HG03135 (cell line): Measurements from ENCODE around the gene CAMTA2.
A peak's percentile ranks its signal among the peaks of the same experiment; 100 is the strongest.

Experiments
- ATAC-seq: cut with Tn5 transposase; IDR thresholded peaks from one replicate; pipeline ENCODE4 v1.9.1; 2021; ENCODE audit warnings: mild to moderate bottlenecking, moderate library complexity; ENCODE audit not compliant: unreplicated experiment

Gene CAMTA2

DNA sequence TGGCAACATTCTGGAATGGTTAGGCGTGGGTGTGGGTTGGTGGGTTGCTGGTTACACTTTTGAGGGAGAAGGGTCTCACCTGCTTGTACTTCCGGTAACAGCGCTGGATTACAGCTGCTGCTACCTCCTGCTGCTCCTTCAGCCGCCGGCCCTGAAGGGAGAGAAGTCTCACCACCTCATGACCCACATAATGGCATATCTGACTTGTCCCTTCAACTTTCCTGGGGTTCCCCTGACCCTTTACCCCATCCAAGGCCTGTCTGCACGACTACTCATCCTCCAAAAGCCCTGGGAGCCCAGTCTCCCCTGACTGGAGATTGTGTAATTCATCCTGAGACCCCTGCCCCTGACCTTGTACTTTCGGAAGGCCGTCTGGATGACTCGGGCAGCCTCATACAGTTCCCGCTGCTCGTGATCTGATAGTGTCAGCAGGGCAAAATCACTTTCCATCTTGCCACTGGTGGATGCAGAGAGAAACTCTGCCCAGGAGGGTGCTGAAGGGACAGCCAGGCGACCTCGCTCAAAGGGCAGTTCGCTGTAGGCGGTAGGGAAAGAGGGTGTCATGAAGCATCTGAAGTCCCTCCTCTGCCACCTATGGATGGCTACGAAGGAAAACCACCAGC, 17.8 kb downstream of the CAMTA2 start:
- ATAC-seq = no peak

DNA sequence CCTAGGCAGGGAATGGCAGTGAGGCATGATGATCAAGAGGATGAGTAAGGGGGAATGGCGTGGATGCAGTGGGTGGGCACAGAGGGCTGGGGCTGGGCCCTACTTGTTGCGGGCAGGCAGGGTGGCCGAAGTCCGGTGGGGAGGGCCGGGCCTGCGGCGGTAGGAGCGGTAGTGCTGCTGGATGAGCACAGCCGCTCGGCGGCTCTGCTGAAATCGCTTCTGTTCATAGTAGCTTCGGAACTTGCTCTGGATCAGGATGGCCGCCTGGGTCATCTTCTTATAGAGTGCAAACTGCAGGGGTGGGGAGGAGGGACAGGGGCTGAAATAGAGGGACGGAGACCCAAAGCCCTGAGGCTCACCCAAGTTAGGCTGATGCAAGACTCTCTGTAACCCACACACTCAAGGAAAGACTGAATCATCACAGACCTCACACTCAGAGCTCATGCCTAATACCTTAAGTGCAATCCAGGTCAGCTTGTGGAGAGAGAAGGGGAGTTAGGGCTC, 18.4 kb downstream of the CAMTA2 start:
- ATAC-seq = no peak

DNA sequence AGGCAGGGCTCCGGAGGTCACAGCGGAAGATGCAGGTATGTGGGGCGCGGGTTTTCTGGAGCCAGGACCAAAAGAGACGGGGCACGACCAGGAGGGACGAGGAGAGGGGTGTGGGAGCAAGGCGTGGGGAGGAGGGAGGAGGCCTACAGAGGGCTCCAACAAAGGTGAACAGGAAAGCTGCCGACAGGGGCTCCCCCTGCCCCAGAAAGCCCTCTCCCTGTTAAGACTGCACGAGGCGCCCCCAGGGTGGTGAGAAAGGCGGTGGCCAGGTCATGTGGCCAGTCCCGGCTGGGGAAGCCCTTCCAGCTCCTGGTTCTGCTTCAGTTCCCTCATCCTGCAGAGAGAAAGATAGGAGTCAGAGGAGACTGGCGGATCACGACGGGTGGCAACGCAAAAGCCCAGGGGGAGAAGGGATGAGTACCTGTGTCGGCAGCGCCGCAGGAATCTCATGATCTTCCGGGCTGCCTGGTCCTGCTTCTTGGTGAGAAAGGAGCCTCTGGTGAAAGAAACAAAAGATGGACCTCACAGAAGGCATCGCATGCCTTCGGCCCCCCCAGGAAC, 18.9 kb downstream of the CAMTA2 start:
- ATAC-seq = no peak

DNA sequence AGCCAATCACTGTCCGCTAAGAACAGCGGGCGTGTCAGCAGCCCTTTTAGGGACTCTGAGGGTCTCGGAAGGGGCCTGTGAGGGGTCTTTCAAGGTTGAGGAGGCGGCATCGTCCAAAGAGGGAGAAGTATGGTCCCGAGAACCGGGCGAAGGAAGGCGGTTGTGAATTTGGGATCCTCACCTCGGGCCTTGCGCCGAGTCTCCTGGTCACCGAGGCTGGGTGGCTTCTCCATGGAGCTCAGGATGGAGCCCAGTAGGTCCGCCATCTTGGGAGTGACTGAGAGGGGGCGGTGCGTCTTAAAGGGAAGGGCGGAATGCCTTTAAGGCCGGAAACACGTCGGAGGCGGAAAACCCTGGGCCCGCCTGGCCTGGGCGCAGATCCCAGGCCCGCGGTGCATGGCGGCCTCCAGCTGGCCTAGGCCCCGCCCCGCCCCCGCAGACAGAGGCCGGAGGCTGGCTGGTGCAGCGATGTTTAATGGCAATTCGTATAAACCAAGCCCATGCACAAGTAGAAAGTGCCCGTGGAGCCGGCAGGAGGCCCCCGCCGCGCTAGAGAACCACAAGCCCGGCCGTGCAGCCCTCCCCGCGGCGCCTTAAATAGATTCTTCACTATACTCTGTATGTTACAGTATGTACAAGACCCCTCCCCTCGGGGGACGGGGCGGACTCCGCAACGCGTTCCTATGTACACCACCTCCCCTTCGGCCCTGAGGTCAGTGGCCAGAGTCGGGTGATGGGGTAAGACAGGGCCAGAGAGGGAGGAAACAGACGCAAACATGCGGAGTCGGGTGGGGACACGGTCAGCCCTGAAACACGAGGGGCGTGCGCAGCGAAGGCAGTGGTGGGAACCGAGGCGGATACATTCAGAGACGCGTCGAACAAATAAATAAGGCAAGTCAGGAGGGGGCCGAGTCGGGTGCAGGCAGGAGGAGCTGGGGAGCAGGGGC, 19.7 kb downstream of the CAMTA2 start, which contains the start of gene SPAG7:
SPAG7 (minus strand) TSS at position 279 of the 947 bp plus-strand sequence; CDS start at position 266, 13 bp downstream.
- ATAC-seq = peak; percentile 68

DNA sequence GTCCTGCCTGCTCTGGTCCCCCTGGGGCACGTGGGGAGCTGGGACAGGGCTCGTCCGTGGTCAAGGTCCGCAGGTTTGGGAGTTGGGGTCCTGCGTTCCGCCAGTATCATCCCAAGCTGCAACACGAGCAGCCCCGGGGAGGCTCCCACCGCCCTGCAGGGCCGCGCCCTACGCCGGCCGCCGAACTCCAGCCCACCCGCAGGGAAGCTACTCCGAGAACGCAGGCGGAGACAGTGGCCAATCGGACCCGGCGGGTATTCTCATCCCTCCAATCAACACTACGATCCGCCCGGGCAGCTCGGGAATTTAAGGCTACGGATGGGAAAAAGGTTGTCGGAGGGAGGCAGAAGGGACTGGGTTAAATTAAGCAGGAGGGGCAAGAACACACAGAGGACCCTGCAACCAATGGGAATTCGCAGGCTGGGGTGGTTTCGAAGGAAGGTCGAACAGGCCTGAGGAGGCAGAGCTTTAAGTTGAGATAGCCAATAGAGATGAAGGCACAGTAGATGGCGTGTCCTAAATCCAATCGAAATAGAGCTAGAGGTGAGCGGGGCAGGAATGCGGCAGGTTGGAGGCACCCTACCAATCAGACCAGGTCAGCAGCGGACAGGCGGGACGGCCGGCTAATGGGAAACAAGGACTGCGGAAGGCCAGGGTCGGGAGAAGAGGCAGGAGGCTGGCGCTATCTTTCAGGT, 20.5 kb downstream of the CAMTA2 start:
- ATAC-seq = peak; percentile 84

DNA sequence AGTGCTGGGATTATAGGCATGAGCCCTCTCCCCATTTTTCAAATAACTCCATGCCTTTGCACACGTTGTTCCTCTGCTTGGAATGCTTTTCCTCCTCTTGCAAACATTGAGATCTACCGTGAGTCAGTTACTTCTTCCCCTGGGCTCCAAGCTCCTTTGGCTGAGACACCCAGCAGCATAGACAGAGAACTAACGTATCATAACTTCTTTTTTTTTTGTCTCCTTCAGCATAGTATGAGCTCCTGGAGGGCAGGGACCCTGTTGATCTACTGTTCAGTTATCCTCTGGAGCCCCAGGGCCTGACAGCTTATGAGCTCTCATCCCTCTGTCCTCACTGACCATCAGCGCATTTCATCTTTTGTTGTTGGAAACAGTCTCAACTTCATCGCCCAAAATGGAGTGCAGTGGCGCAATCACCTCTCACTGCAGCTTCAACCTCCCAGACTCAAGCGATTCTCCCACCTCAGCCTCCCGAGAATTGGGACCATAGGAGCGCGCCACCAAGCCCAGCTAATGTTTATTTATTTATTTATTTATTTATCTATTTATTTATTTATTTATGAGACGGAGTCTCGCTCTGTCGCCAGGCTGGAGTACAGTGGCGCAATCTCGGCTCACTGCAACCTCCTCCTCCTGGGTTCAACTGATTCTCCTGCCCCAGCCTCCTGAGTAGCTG, 22.0 kb downstream of the CAMTA2 start:
- no peak for ATAC-seq

DNA sequence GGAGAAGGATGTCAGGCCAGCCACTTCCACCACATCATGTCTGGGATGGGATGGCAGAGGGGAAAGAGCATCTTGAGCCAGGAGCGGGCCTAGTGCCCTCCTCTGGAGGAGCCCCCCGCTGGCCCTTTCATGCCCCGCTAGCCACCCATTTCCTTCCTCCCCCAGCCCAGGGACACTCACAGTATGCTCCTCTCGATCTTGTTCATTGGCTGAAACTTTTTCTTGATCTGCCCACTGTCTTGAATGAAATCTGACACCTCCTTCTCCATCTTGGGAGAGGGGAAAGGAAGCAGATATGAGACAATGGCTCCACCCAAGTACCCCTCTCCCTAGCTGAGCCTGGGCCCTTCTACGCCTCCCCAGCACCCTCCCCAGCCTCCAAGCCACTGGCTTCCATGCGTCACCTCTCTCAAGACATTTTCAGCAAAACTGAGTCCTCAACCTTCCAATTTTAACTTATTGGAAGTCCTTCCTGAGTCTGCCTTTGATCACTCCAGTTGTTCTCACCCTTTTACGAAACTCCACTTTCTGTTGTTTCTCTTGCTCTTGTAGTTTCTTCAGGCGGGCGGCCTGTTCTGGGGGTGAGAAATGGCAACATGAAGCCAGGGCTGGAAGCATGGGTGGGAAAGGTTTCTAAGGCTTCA, 27.1 kb downstream of the CAMTA2 start:
- ATAC-seq = no peak

DNA sequence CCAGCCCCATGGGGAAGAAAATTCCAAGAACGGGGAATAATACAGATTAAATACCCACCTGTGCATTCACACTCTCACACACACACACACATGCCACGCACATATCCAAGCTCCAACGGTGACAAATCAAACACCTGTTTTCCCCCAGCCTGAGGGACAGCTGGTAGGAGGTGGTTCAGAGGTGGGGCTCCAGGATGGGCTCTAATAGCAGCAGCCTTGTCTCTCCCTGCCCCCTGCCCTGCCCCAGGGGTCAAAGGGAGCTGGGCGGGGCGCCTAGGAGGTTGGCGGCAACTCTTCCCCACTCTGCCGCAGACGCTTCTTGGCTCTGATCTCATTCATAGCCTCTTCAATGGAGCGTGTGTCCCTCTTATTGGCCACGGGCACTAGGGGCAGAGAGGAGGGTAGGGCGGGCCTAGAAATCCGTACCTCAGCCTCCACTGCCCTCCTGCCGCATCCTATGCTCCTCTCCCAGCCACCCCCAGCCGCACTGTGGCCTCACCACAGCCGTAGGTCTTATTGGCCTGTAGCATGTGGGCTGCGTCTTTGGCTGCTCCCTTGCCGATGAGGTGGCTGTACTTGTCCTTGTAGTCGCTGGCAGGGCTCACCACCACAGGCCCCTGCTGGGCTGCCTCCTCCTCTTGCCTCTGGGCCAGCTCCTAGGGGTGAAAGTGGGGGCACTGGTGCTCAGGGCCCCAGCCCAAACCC, 28.1 kb downstream of the CAMTA2 start:
- ATAC-seq = no peak

DNA sequence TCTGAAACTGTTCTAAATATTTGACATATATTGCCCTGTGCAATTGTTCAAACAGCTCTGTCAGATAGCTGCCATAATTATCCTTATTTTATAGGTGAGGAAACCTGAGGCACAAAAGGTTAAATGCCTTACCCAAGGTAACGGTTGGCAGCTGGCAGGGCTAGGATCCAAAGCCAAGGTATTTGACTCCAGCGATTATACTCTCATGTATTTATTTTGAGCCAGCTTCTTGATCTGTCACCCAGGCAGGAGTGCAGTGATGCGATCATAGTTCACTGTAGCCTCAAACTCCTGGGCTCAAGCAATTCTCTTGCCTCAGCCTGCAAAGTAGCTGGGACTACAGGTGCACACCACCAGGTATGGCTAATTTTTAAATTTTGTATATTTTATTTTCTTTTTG, 29.4 kb downstream of the CAMTA2 start:
- ATAC-seq = no peak

DNA sequence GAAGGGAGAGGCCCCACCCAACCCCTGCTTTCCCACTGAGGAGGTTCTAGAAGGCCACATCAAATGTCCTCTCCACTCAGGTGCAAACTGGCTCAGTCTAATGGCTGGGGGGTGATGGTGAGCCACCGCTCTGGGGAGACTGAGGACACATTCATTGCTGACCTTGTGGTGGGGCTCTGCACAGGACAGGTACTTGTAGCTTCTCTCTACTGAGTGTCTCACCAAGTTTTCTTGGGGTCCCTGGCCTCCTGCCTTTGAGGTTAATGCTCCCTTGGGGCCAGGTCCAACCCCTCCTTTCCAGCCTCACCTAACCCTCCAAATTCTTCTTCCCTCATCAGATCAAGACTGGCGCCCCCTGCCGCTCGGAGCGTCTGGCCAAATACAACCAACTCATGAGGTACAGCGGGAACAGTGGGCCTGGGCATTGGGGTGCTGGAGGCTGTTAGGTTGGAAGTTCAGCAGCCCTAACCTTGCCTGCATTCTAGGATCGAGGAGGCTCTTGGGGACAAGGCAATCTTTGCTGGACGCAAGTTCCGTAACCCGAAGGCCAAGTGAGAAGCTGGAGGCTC, 30.9 kb downstream of the CAMTA2 start:
- ATAC-seq = no peak

DNA sequence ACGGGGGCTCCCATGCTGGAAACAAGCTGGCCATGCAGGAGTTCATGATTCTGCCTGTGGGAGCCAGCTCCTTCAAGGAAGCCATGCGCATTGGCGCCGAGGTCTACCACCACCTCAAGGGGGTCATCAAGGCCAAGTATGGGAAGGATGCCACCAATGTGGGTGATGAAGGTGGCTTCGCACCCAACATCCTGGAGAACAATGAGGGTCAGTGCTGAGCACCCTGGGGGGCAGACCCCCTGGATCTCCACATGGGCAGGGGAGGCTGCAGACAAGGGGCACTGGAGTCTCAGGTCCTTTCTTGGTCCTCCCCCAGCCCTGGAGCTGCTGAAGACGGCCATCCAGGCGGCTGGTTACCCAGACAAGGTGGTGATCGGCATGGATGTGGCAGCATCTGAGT, 32.4 kb downstream of the CAMTA2 start:
- ATAC-seq = no peak

DNA sequence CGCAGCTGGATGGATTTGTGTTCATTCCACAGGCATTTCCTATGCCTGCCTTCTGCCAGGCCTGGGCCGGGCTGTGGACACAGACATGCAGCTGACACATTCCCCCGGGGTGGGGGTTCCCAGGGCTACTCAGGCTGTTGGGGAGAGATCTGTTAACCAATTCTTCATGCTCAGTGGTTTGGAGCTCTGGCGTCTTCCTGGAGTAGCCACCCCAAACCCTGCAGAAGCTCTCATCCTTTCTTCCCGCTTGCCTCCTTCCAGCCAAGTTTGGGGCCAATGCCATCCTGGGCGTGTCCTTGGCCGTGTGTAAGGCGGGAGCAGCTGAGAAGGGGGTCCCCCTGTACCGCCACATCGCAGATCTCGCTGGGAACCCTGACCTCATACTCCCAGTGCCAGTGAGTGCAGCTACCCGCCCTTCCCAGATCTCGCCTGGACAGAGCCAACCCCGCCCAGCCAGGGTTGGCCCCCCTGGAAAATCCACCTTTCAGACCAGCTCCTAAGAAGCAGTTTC, 34.0 kb downstream of the CAMTA2 start:
- ATAC-seq = no peak

DNA sequence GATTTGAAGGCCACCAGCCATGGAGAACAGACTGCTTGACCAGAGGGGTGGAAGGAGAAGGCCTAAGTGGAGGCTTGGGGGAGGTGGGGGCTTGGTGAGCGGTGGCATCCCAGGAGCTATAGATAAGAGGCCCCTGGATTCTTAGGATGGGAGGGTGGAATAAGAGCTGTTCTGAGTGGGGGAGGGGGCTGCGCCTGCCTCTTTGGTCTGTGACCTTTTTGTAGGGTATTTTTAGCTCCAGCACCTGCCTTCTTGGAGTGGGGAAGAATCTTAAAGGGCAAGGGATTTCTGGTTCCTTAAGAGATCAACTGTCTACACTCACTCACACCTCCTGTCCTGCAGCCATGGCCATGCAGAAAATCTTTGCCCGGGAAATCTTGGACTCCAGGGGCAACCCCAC, 36.0 kb downstream of the CAMTA2 start:
- no peak for ATAC-seq

DNA sequence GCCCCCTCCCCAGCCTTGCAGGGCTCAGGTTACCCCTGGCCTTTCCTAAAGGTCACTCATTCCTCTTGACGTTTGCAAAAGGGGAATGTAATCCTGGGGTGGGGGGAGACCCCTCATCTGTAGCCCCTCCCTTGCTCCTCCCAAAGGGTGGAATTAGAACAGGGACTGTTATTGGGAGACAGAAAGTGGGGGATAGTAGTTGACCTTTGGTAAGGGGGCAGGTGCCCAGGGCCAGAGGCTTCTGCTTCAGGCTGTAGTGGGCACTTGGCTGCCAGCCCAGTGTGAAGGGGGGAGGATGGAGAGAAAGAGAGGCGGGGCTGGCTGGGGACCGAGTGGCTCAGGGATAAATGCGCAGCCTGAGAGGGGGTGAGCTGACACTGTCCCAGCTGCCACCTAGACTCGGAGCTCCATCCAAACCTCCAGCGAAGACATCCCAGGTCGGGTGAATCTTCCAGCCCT, 36.7 kb downstream of the CAMTA2 start, which contains the start of gene ENO3:
ENO3 (plus strand) TSS at position 374 of the 459 bp plus-strand sequence. CDS start 711 bp downstream, outside the sequence.
- no peak for ATAC-seq

DNA sequence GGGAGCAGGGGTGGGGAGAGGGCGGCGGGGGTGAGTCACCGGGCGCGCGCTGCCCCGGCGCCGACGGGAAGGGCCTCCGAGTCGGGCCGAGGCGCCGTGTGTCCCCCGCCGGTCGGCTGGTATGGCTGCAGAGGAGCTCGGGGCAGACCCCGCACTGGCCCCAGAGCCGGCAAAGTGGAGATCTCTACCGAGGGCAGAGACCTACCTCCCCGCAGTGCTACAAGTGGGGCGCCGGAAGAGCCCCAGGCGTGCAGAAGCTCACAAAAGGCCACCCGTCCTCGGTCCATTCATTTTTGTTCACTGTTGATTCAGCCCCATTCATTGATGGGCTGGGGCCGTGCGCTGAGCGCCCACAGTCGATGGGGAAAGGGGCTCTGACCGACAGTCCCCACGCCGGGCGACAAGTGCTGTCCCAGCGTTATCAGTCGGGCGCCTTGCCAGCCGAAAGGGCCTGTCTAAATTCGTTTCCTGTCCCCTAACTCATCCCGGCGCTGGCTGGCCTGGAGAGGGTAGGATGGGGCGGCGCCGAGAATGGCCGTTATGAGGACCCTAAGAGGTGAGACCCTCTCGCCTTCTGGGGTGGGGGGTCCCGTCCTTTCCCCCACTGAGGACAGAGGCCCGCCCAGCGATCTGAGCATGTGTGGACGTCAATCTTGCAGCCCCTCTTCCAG, 37.3 kb downstream of the CAMTA2 start:
- ATAC-seq = peak; percentile 2

DNA sequence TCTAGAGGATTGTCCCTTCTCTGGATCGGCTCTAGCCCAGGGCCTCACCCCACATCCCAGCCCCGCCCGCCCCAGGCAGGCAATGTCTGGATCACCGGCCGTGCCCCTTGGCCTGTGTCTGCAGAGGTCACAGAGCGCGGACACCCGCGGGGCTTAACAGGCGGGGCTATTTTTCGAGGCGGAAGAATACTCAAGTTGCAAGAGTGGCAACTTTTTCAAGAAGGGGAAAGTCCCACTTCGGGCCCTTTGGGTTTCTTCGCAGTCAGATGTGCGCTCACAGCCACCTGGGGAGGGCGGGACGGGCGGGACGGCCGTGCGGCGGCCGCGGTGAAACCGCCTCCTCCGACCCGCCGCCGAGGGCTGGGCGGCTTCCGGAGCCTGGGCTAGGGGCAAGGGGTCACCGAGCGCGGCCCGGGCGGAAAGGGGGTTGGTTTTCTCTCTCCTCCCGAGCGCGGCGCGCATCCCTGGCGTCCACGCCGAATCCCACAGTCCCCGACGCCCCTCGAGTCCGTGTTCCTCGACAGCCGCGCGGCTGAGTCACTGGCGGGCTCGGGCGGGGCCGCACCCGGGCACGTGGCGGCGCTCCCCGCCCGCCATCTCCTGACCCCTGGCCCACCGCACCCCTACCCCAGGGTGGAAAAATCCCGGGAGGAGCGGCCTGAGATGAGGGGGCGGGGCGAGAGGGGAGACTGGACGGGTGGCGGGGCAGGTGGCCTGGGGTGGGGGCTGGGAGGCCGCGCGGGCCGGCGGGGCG, 38.0 kb downstream of the CAMTA2 start:
- peak; percentile 34 for ATAC-seq

DNA sequence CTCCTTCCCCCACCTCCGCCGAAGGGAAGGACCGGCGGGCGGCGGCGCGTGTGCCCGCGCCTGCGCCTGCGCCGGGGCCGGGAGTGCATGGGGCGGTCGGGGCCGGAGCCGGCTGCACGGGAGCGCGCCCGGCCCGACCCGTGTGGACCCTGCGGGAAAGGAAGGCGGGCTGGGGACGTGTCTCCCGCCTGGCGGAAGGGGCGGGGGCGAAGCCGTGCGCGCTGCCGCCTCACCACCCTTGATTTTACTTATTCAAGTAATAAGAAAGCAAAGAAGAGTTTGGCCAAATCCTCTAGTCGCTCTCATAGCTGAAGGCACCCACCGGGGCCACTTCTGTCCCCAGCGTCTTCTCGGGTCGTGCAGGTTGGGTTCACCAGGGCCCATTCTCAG, 38.5 kb downstream of the CAMTA2 start:
- peak; percentile 35 for ATAC-seq
